IPS DF 6.9 (cell line): ENCODE results near the gene MCCC2.
"Not testable (repeated sequence)": the region's sequence is repeated elsewhere in the genome, so short reads cannot be mapped to it uniquely, and the experiment has no call there.

ENCODE experiments used
- DNase-seq: peaks from one replicate; pipeline ENCODE4 v3.0.0-alpha.2; 2013; ENCODE audit warnings: low read depth, low spot score
- H3K27ac ChIP-seq: one replicate; pipeline ENCODE4 v1.5.1; 2013; ENCODE audit warnings: low read length, control low read depth
- H3K27me3 ChIP-seq: 2 replicates; pipeline ENCODE4 v1.6.1; 2013; ENCODE audit warnings: mild to moderate bottlenecking, low read length; ENCODE audit not compliant: control insufficient read depth, insufficient read depth
- H3K36me3 ChIP-seq: 2 replicates; pipeline ENCODE4 v1.6.1; 2013; ENCODE audit warnings: low read length; ENCODE audit not compliant: control insufficient read depth, insufficient read depth
- H3K4me1 ChIP-seq: 2 replicates; pipeline ENCODE4 v1.6.1; 2013; ENCODE audit warnings: low read length; ENCODE audit not compliant: control insufficient read depth, insufficient read depth
- H3K4me3 ChIP-seq: 2 replicates; pipeline ENCODE4 v1.5.1; 2013; ENCODE audit warnings: mild to moderate bottlenecking, low read length
- H3K9me3 ChIP-seq: 2 replicates; pipeline ENCODE4 v1.6.1; 2013; ENCODE audit warnings: low read length, inconsistent platforms; ENCODE audit not compliant: control insufficient read depth, insufficient read depth
- WGBS: extraction: QIAGEN DNeasy Blood & Tissue Kit; methylation state at CpG from one replicate; pipeline ENCODE4 v1.1.7; 2013; ENCODE audit warnings: mixed read lengths, missing lambda C conversion rate; ENCODE audit not compliant: insufficient read length, insufficient coverage; 5-methylcytosine and 5-hydroxymethylcytosine counted together

MCCC2 gene

GRCh38 chr5:71662381-71662780 is 75.2 kb downstream of the MCCC2 start:
- Histone ChIP-seq H3K4me1 (no peaks in the 10 kb centered on the region), H3K4me3 (no peak overlapping the region), H3K9me3 (no peaks in the 10 kb centered on the region), H3K27me3 (no peaks in the 10 kb centered on the region), H3K36me3 (no peaks in the 10 kb centered on the region), H3K27ac (no peak overlapping the region)
- WGBS, result no CpG with 5 or more reads among the region's 11 CpGs
- DNase-seq, result no peak

GRCh38 chr5:71663191-71663969 is 76.2 kb downstream of the MCCC2 start:
- no peaks in the 10 kb centered on the region for H3K36me3 ChIP-seq
- no CpG with 5 or more reads among the region's 6 CpGs for WGBS
- DNase-seq, result no peak
- no peaks in the 10 kb centered on the region for H3K9me3 ChIP-seq
- no peaks in the 10 kb centered on the region for H3K4me1 ChIP-seq
- no peak overlapping the region for H3K4me3 ChIP-seq
- no peak overlapping the region for H3K27ac ChIP-seq
- H3K27me3 ChIP-seq, result no peaks in the 10 kb centered on the region

- no CpG with 5 or more reads among the region's 3 CpGs for WGBS
- not testable (repeated sequence) for H3K9me3 ChIP-seq, H3K36me3 ChIP-seq, H3K27me3 ChIP-seq, H3K4me1 ChIP-seq, DNase-seq, H3K27ac ChIP-seq, H3K4me3 ChIP-seq
Observed at GRCh38 chr5:71664615-71665014, 77.5 kb downstream of the MCCC2 start.

- Histone ChIP-seq H3K27ac (no peak overlapping the region), H3K4me1 (no peaks in the 10 kb centered on the region), H3K4me3 (no peak overlapping the region), H3K36me3 (no peaks in the 10 kb centered on the region), H3K27me3 (no peaks in the 10 kb centered on the region), H3K9me3 (no peaks in the 10 kb centered on the region)
- WGBS, result no CpG with 5 or more reads among the region's 2 CpGs
- DNase-seq, result no peak
Observed at GRCh38 chr5:71666321-71666720, 79.2 kb downstream of the MCCC2 start.

GRCh38 chr5:71677977-71678376 is 90.8 kb downstream of the MCCC2 start:
- Histone ChIP-seq H3K27me3 (no peaks in the 10 kb centered on the region), H3K4me1 (no peaks in the 10 kb centered on the region), H3K9me3 (no peaks in the 10 kb centered on the region), H3K4me3 (no peak overlapping the region), H3K27ac (no peak overlapping the region), H3K36me3 (no peaks in the 10 kb centered on the region)
- DNase-seq, result no peak
- no CpG with 5 or more reads among the region's 1 CpG for WGBS

- Histone ChIP-seq H3K4me1 (no peaks in the 10 kb centered on the region), H3K27ac (no peak overlapping the region), H3K27me3 (no peaks in the 10 kb centered on the region), H3K9me3 (no peaks in the 10 kb centered on the region), H3K4me3 (no peak overlapping the region), H3K36me3 (no peaks in the 10 kb centered on the region)
- no peak for DNase-seq
- WGBS, result no CpG with 5 or more reads among the region's 5 CpGs
Observed at GRCh38 chr5:71679714-71680113, 92.6 kb downstream of the MCCC2 start.

- no peak overlapping the region for H3K4me3 ChIP-seq
- no peaks in the 10 kb centered on the region for H3K27me3 ChIP-seq
- H3K36me3 ChIP-seq, result no peaks in the 10 kb centered on the region
- WGBS, result no CpG with 5 or more reads among the region's 2 CpGs
- no peaks in the 10 kb centered on the region for H3K4me1 ChIP-seq
- H3K27ac ChIP-seq, result no peak overlapping the region
- no peaks in the 10 kb centered on the region for H3K9me3 ChIP-seq
- no peak for DNase-seq
Observed at GRCh38 chr5:71680510-71680909, 93.4 kb downstream of the MCCC2 start.

GRCh38 chr5:71681296-71681695 is 94.2 kb downstream of the MCCC2 start:
- Histone ChIP-seq H3K27ac (no peak overlapping the region), H3K4me1 (no peaks in the 10 kb centered on the region), H3K9me3 (no peaks in the 10 kb centered on the region), H3K4me3 (no peak overlapping the region), H3K27me3 (no peaks in the 10 kb centered on the region), H3K36me3 (no peaks in the 10 kb centered on the region)
- no CpG with 5 or more reads among the region's 3 CpGs for WGBS
- no peak for DNase-seq

GRCh38 chr5:71684309-71684708 is 97.2 kb downstream of the MCCC2 start:
- WGBS, result no CpG with 5 or more reads among the region's 2 CpGs

GRCh38 chr5:71693828-71694427 is 106.8 kb downstream of the MCCC2 start:
- Histone ChIP-seq H3K4me3 (no peak overlapping the region), H3K27ac (no peak overlapping the region), H3K9me3 (no peaks in the 10 kb centered on the region), H3K36me3 (no peaks in the 10 kb centered on the region), H3K27me3 (no peaks in the 10 kb centered on the region), H3K4me1 (peaks cover 3% of the 10 kb centered on the region; the same call in 1 of the 2 replicates)
- no CpG with 5 or more reads among the region's 7 CpGs for WGBS
- DNase-seq, result no peak

More at GRCh38 chr5:71684309-71684708, 97.2 kb downstream of the MCCC2 start:
- no peak for DNase-seq
- H3K27me3 ChIP-seq, result no peaks in the 10 kb centered on the region
- no peaks in the 10 kb centered on the region for H3K4me1 ChIP-seq
- H3K36me3 ChIP-seq, result no peaks in the 10 kb centered on the region
- H3K4me3 ChIP-seq, result no peak overlapping the region
- H3K27ac ChIP-seq, result no peak overlapping the region
- H3K9me3 ChIP-seq, result no peaks in the 10 kb centered on the region

GRCh38 chr5:71695071-71695470 is 107.9 kb downstream of the MCCC2 start:
- DNase-seq, result no peak
- H3K4me3 ChIP-seq, result no peak overlapping the region
- H3K36me3 ChIP-seq, result no peaks in the 10 kb centered on the region
- H3K4me1 ChIP-seq, result peaks cover 3% of the 10 kb centered on the region; the same call in 1 of the 2 replicates
- H3K27me3 ChIP-seq, result no peaks in the 10 kb centered on the region
- WGBS, result no CpG with 5 or more reads among the region's 8 CpGs
- H3K27ac ChIP-seq, result no peak overlapping the region
- H3K9me3 ChIP-seq, result no peaks in the 10 kb centered on the region
